ENCODE data around the gene TMEM218.
"Not testable (repeated sequence)": the region's sequence is repeated elsewhere in the genome, so short reads cannot be mapped to it uniquely, and the experiment has no call there.

The TMEM218 gene

DNA sequence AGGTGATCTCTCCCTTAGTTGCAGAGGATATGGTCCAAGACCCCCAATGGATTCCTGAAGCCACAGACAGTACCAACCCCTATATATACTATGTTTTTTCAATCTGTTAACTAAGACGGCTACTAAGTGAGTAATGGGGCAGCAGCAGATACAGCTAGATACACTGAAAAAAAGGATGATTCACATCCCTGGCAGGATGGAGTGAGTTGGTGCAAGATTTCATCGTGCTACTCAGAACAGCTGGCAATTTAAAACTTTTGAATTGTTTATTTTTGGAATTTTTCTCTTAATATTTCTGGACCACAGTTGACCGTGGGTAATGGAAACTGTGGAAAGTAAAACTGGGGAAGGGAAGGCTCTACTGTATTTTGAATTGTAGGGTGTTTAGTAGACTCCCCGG is 17.0 kb upstream of the TMEM218 start:
- no peak for DNase-seq

DNA sequence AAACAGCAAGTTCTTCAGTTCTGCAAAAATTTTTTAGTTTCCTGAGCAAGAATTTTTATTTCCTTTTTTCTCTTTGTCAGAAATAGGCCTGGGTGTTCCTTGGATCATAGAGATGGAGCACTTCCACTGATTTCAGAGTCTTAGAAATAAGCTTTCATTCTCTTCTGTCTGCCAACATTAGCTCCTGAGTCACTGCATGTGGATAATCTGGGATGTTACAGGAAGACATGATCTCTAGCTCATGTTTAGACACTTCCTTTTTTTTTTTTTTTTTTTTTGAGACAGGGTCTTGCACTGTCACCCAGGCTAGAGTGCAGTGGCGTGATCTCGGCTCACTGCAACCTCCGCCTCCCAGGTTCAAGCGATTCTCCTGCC is 13.2 kb upstream of the TMEM218 start:
- DNase-seq = no peak

GRCh38 chr11:125123947-125124617 is 12.7 kb upstream of the TMEM218 start:
- peak; percentile 38 to 42 for DNase-seq

- DNase-seq = no peak
Observed at GRCh38 chr11:125123194-125123946, 11.9 kb upstream of the TMEM218 start.

GRCh38 chr11:125117429-125117828 is 6.0 kb upstream of the TMEM218 start:
- DNase-seq = no peak

DNA sequence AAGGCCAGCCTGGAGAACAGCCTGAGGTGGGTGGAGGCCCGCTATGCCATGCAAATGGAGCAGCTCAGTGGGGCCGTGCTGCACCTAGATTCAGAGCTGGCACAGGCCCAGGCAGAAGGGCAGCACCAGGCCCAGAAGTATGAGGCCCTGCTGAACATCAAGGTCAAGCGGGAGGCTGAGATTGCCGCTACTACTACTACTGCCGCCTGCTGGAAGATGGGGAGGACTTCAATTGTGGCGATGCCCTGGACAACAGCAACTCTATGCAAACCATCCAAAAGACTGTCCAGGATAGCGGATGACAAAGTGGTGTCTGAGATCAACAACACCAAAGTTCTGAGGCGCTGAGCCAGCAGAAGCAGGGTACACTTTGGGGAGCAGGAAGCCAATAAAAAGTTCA is 3.1 kb upstream of the TMEM218 start:
- no peak for DNase-seq

DNA sequence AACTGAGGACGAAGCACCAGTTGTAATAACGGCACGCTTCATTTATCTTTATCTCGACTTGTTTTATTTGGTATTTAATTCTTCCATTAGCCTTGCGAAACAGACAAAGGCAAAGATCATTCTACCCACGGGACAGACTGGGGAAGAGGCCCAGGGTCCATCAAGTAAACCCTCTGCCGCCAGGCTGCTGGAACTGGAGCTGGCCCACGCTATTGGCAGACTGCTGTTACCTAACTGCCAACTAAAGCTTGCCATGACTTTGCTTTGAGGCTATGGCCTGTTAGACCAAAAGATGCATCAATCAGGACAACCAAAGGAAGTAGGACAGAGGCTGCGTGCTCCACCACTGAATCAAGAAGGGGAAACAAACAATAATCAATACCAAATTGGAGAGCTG is 780 bp upstream of the TMEM218 start:
- no peak for DNase-seq

DNA sequence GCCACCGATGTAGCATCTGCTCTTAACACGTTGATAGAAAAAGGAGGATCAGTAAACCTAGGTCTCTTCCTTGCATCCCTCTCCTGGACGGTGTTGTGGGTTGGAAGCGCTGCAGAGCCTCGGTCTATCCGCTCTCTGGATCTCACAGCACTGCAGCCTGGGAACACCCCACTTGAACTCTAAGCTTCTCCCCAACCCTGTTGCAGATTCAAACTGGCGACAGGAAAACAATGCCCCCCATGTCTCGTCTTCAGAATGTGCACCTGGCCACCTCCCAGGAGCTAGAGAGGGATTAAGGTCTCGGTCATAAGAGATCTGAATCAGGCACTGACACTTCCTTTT is 454 bp downstream of the TMEM218 start:
- no peak for DNase-seq

GRCh38 chr11:125110506-125110905 is 920 bp downstream of the TMEM218 start:
- DNase-seq = no peak

DNA sequence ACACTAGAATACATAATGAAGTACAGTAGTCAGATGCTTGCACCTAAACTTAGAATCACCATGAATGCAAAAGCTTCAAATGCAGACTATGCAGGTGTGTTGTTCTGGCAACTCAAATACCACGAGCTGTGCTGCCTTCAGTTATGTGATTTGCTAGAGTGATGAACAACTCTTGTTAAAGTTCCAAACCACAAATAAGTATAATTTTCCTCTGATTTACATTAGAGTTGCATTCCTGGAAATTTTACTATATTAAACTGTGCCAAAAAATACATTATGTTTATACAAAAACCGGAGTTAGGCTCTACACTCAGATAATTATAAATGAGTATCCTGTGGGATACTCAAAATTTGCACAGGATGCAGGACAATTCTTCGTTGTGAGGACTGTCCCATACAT is 3.0 kb downstream of the TMEM218 start:
- DNase-seq = no peak

GRCh38 chr11:125105926-125106325 is 5.5 kb downstream of the TMEM218 start:
- DNase-seq = no peak

DNA sequence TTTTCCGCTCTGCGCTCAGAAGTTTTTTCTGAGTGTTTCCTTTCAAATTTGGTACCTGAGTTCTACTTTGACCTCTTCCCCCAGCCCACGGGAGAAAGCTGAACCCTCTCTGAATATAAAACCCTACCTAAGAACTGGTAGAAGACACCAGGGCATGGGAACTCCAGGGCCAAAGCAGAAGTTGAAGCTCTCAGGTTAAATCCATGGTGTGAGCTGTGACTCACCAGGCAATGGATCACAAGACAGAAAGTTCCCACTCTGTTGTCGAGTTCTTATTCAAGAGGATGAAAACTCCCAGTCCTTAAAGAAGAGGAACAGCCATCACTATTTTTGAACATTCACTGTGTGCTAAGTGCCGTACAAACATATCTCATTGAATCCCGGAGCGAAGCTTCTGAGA is 8.9 kb downstream of the TMEM218 start:
- DNase-seq = no peak

DNA sequence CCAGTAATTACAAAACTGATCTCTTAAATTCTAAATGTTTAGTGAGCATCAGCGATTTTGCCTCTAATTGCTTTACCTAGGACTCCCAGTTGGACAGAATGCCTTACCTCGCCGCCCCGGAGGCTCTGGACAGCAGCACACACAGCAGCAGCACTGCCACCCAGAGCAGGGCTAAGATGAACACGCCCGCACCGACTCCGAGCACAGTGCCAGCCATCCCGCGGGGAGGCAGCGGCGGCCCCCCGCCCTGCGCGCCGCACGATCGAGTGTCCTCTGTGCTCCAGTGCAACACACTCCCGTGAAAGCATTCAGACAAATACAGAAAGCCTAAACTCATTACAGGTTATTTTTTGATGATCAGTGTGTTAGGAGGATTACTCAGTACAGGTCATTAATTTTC is 9.4 kb downstream of the TMEM218 start:
- no peak for DNase-seq

GRCh38 chr11:125101596-125101995 is 9.8 kb downstream of the TMEM218 start:
- no peak for DNase-seq

GRCh38 chr11:125100136-125100535 is 11.3 kb downstream of the TMEM218 start:
- no peak for DNase-seq

DNA sequence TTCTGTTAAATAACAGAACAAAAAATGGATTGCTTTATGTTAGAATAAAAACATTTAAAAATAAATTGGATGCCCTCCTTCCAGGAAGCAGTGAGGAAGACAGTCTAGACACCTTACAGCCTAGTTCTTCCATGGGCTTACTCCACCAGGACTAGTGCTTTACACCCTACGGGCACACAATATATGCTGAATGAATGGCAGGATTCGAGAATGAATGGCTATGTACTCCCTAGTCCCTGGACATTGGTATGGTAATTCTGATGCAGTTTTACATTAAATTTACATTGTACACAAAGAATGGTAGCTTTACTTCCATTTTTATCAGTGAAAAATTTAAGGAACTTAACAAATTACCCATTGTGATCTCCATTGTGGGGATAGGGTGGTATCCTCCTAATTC is 16.7 kb downstream of the TMEM218 start:
- DNase-seq = no peak

DNA sequence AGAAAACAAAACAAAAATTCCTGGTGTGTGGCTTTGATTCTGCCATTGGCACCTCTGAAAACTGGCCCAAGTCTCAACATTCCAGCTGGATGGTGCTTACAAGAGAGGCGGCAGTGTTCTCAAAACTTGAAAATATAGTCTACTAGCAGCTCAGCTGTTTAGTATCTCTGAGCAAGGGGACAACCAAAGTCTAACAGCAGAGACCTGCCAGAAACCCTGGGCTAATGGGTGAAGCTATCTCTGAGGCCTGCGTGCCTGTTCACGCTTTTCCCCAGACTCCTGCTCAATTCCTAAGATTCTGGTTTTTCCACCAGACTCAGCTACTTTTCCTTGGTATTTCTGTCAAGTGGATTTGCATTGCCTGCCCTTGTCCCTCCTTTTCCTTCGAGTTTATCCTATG is 17.9 kb downstream of the TMEM218 start:
- DNase-seq = no peak

GRCh38 chr11:125092669-125093068 is 18.8 kb downstream of the TMEM218 start:
- no peak for DNase-seq

GRCh38 chr11:125091877-125092664 is 19.4 kb downstream of the TMEM218 start:
- no peak for DNase-seq

DNA sequence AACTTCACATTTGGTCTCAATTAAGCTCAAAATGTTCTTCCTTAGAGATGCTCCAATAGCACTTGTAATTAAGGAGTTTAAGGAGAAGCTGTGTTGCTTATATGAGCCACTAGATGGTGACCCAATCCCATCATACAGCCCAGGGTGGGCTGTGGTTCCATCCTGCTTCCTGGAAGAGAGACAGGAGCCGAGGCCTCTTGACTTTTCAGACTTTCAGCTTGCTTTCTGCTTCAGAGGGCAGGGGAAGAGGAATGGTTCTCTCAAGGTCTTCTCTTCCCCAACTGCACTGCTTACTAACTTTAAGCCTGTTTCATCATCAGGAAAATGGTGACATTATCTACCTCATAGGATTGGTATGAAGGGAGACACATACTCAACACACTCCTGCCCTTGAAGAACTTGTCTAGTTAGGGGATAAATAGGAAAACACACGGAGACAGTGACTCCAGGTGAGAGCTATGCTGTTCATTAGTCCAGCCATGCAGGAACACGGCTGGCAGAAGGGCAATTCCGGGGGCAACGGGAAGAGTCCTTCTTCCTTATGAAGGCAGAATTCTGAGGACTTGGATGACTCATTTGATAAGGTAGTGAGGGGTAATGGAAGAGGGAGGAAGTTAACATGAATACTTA is 20.1 kb downstream of the TMEM218 start:
- peak in 1 of 2 donors; percentile 22 for DNase-seq

DNA sequence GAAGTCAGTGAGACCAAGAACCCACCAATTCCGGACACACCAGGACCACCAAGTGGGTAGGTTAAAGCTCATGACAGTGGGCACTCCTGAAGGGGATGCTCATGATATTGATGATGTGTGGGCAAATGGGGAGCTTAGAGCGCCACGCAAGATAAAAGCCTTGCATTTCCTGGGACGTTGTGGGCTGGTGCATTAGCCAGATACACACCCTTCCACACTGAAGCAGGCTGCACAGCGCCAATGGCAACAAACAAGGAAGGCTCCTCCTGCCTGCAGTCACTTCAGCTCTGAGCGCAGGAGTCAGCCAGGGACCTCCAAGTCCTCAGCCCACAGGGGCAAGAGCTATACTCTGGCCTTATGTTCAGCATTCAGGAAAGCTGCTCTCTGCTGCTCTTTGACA is 20.6 kb downstream of the TMEM218 start:
- no peak for DNase-seq

DNA sequence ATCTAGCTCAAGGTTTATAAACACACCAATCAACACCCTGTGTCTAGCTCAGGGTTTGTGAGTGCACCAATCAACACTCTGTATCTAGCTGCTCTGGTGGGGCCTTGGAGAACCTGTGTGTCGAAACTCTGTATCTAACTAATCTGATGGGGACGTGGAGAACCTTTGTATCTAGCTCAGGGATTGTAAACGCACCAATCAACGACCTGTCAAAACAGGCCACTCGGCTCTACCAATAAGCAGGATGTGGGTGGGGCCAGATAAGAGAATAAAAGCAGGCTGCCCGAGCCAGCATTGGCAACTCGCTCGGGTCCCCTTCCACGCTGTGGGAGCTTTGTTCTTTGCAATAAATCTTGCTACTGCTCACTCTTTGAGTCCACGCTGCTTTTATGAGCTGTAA is 21.3 kb downstream of the TMEM218 start:
- not testable (repeated sequence) for DNase-seq

DNA sequence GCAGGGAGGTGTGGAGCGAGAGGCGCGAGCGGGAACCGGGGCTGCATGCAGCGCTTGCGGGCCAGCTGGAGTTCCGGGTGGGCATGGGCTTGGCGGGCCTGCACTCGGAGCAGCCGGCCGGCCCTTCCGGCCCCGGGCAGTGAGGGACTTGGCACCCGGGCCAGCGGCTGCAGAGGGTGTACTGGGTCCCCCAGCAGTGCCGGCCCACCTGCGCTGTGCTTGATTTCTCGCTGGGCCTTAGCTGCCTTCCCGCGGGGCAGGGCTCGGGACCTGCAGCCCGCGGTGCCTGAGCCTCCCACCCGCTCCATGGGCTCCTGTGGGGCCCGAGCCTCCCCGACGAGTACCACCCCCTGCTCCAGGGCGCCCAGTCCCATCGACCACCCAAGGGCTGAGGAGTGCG is 21.9 kb downstream of the TMEM218 start:
- not testable (repeated sequence) for DNase-seq
